ENCODE measurements around the gene NTHL1. TPM values are rescaled to one million over a fixed set of nuclear protein-coding genes. Genes with fewer than 3 reads are reported as not detected.

Gene NTHL1
- total RNA-seq, 1 experiment from 2014 or later, result 39.8 TPM

DNA sequence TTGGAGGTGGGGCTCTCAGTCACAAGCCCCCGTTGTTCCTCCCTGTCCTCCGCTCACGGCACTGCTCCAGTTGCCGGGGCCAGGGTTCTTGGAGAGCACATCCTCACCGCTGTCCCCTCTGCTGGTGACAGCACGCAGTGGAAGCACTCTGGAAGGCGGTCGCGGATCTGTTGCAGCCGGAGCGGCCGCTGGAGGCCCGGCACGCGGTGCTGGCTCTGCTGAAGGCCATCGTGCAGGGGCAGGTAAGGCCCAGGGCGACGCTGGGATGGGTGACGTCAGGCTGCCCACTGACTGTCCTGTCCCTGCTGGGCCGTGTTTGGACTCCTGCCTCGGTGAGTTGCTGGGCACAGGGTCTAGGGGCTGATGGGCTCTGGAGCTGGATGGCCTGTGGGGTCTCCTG is 5.6 kb upstream of the NTHL1 start:
- Histone ChIP-seq H3K9me3 (ENCODE audit: control insufficient read depth, insufficient read depth, low read depth, low read length) (no peaks in the 10 kb centered on the region), H3K27me3 (ENCODE audit: control insufficient read depth, insufficient read depth, low read length) (no peaks in the 10 kb centered on the region), H3K4me1 (ENCODE audit: control insufficient read depth, insufficient read depth, low read length) (no peaks in the 10 kb centered on the region), H3K27ac (ENCODE audit: low read length) (no peak overlapping the region), H3K36me3 (ENCODE audit: control insufficient read depth, insufficient read depth, low read length) (no peaks in the 10 kb centered on the region; the same call in 1 of the 2 replicates), H3K4me3 (ENCODE audit: low read depth in 2 of 2, low read length in 2 of 2) (no peak overlapping the region)
- BruUV-seq (replicated peaks), result no TSS peak
- CTCF ChIA-PET, result no interaction called here
- in situ Hi-C loops (cut with HindIII; ENCODE audit: low pct_unique_long_range_greater_than_20kb, low sequenced_read_pairs), result no loop called here
- ATAC-seq (no peak), DNase-seq (ENCODE audit: low read depth, low spot score) (no peak)
- TF ChIP-seq POLR2AphosphoS5 (IDR thresholded peaks at IDR 0.05; ENCODE audit: low read depth, low read length) (no peak), TCF7L2 (IDR thresholded peaks at IDR 0.05; ENCODE audit: low read depth, low read length) (no peak), REST (IDR thresholded peaks at IDR 0.05; ENCODE audit: insufficient read depth in 1 of 2, low read depth in 2 of 2, low read length in 1 of 2) (no peak), SIN3A (IDR thresholded peaks at IDR 0.05; ENCODE audit: borderline replicate concordance, insufficient read depth, low read depth, low read length) (no peak), CTCF (IDR thresholded peaks at IDR 0.05) (no peak)
- POLR2A ChIA-PET, result no interaction called here
- intact Hi-C loops (cut with micrococcal nuclease; ENCODE audit: unreplicated experiment), result no loop called here

DNA sequence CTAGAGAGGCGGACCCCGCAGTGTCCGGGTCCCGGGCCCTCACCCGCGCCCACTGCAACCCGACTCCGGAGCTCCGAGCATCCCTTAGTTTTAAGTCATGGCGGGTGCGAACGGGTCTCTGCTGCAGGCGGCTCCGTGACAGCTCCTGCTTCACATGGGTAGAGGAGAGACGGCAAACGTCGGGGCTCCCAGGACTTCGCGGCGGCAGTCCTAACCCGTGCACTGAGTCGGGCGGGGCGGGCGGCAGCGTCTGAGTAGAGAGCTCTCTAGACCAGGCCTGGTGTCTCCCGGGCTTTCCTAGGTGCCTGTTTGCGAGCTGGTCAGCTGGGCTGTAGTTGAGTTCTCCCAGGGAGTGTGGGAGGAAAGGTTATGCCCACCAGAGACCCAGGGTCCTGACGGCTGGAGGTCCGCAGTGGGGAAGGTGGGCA is 496 bp upstream of the NTHL1 start:
- ChIA-PET POLR2A (interaction anchor here (1.3 kb wide), 1 partner anchor 83 kb away, joined by 4 read pairs; the partner anchor contains the start of gene RPS2), CTCF (interaction anchor here (0.6 to 1.1 kb wide), 4 partner anchors 9 to 410 kb away, joined by 3 to 9 read pairs (median 4); partner anchors contain the start of gene PKD1)
- no peaks in the 10 kb centered on the region; the same call in 1 of the 2 replicates for H3K36me3 ChIP-seq (ENCODE audit: control insufficient read depth, insufficient read depth, low read length)
- H3K9me3 ChIP-seq (ENCODE audit: control insufficient read depth, insufficient read depth, low read depth, low read length), result no peaks in the 10 kb centered on the region
- peaks cover 12% of the 10 kb centered on the region for H3K4me1 ChIP-seq (ENCODE audit: control insufficient read depth, insufficient read depth, low read length)
- H3K27ac ChIP-seq (ENCODE audit: low read length), result peak overlapping the region; percentile 84
- H3K4me3 ChIP-seq (ENCODE audit: low read depth in 2 of 2, low read length in 2 of 2), result peak overlapping the region; percentile 77 to 96
- in situ Hi-C loops (cut with HindIII; ENCODE audit: low pct_unique_long_range_greater_than_20kb, low sequenced_read_pairs) (no loop called here), intact Hi-C loops (cut with micrococcal nuclease; ENCODE audit: unreplicated experiment) (no loop called here)
- ATAC-seq, result peak; percentile 18
- TF ChIP-seq SIN3A (IDR thresholded peaks at IDR 0.05; ENCODE audit: borderline replicate concordance, insufficient read depth, low read depth, low read length) (peak; percentile 9; the same call in 1 of the 2 replicates), TCF7L2 (IDR thresholded peaks at IDR 0.05; ENCODE audit: low read depth, low read length) (no peak), POLR2AphosphoS5 (IDR thresholded peaks at IDR 0.05; ENCODE audit: low read depth, low read length) (no peak)
- no peaks in the 10 kb centered on the region for H3K27me3 ChIP-seq (ENCODE audit: control insufficient read depth, insufficient read depth, low read length)
- BruUV-seq (replicated peaks), result no TSS peak
- no peak for DNase-seq (ENCODE audit: low read depth, low spot score)

GRCh38 chr16:2046893-2047329 is 723 bp downstream of the NTHL1 start:
- in situ Hi-C loops (cut with HindIII; ENCODE audit: low pct_unique_long_range_greater_than_20kb, low sequenced_read_pairs), result no loop called here
- H3K27me3 ChIP-seq (ENCODE audit: control insufficient read depth, insufficient read depth, low read length), result no peaks in the 10 kb centered on the region
- POLR2A ChIA-PET, result no interaction called here
- H3K4me3 ChIP-seq (ENCODE audit: low read depth in 2 of 2, low read length in 2 of 2), result peak overlapping the region; percentile 77 to 96
- no peak for DNase-seq (ENCODE audit: low read depth, low spot score)
- intact Hi-C loops (cut with micrococcal nuclease; ENCODE audit: unreplicated experiment), result no loop called here
- peak overlapping the region; percentile 72 for H3K27ac ChIP-seq (ENCODE audit: low read length)
- peaks cover 21% of the 10 kb centered on the region for H3K4me1 ChIP-seq (ENCODE audit: control insufficient read depth, insufficient read depth, low read length)
- H3K36me3 ChIP-seq (ENCODE audit: control insufficient read depth, insufficient read depth, low read length), result no peaks in the 10 kb centered on the region; the same call in 1 of the 2 replicates
- CTCF ChIA-PET, result no interaction called here
- ATAC-seq, result peak; percentile 55
- TF ChIP-seq SIN3A (IDR thresholded peaks at IDR 0.05; ENCODE audit: borderline replicate concordance, insufficient read depth, low read depth, low read length) (no peak), POLR2AphosphoS5 (IDR thresholded peaks at IDR 0.05; ENCODE audit: low read depth, low read length) (no peak), REST (IDR thresholded peaks at IDR 0.05; ENCODE audit: insufficient read depth in 1 of 2, low read depth in 2 of 2, low read length in 1 of 2) (no peak), TCF7L2 (IDR thresholded peaks at IDR 0.05; ENCODE audit: low read depth, low read length) (no peak), CTCF (IDR thresholded peaks at IDR 0.05) (no peak)
- no peaks in the 10 kb centered on the region for H3K9me3 ChIP-seq (ENCODE audit: control insufficient read depth, insufficient read depth, low read depth, low read length)
- BruUV-seq (replicated peaks), result no TSS peak
